HCT116 (cell line): ENCODE results near the gene SDCBP2. TPM values are rescaled to one million over a fixed set of nuclear protein-coding genes. Genes with fewer than 3 reads are reported as not detected.

ENCODE experiments used
- ATAC-seq: fragments of 200-7000 bp; cut with Tn5 transposase; 2 replicates; pipeline ENCODE4 v1.9.1; 2020; ENCODE audit warnings: mild to moderate bottlenecking, moderate library complexity
- BruUV-seq: library from RNA; stranded (reverse); fragments of 400-500 nt; replicated peaks from 2 replicates; lab custom pipeline; 2021; lab: Mats Ljungman, UMichigan
- CTCF ChIA-PET: fragments of 300-600 bp; sonication (Branson Sonifier 250); formaldehyde crosslinking; loops from one replicate; lab custom pipeline; 2021; ENCODE audit warnings: antibody characterized with exemption; lab: Charles Lee
- POLR2A ChIA-PET: fragments of 300-600, 350-600 bp; sonication (Branson Sonifier 250); formaldehyde crosslinking; loops from one replicate; lab custom pipeline; 2021; ENCODE audit warnings: antibody characterized with exemption; lab: Charles Lee
- RAD21 ChIA-PET, 2 experiments: fragments of 300-600 bp; sonication (Branson Sonifier 250); formaldehyde crosslinking; loops; one replicate each; lab custom pipeline; 2023; ENCODE audit warnings: low total read pairs in 2 of 2; ENCODE audit not compliant: uncharacterized antibody in 2 of 2, unreplicated experiment in 2 of 2, low non-redundant PET in 1 of 2; lab: Charles Lee
- DNase-seq: peaks from one replicate; pipeline ENCODE4 v3.0.0-alpha.2; 2010; ENCODE audit warnings: low read depth, low spot score
- H2AFZ ChIP-seq: fragments of 200-600 bp; shearing (Covaris generic), sonication (generic); 2 replicates; pipeline ENCODE4 v1.6.1; 2017; ENCODE audit warnings: low read depth, mixed run types, mixed read lengths, antibody characterized with exemption, low read length; ENCODE audit not compliant: poor library complexity, severe bottlenecking
- H3K27ac ChIP-seq: 2 replicates; pipeline ENCODE4 v1.5.1; 2012; ENCODE audit warnings: low read depth, low read length
- H3K27me3 ChIP-seq: fragments of 200-600 bp; sonication (generic); 2 replicates; pipeline ENCODE4 v1.6.1; 2016; ENCODE audit warnings: mixed run types, low read length, mixed read lengths; ENCODE audit not compliant: insufficient read depth
- H3K36me3 ChIP-seq, 2 experiments: fragments of 200-500 bp in 1 of 2; fragments of 200-600 bp in 1 of 2; sonication (Bioruptor generic) in 1 of 2; sonication (generic) in 1 of 2; 2 replicates each; pipeline versions ENCODE4 v1.5.1 to v1.6.1; 2014 to 2016; ENCODE audit warnings: low read length in 2 of 2, inconsistent platforms in 1 of 2, mixed read lengths in 1 of 2, mixed run types in 1 of 2; ENCODE audit not compliant: insufficient read depth in 2 of 2, control insufficient read depth in 1 of 2
- H3K4me1 ChIP-seq, 2 experiments: fragments of 200-600 bp in 1 of 2; sonication (generic) in 1 of 2; 2 replicates each; pipeline versions ENCODE4 v1.5.1 to v1.6.1; 2012 to 2017; ENCODE audit warnings: low read length in 2 of 2, inconsistent platforms in 1 of 2, mild to moderate bottlenecking in 1 of 2, mixed read lengths in 1 of 2, mixed run types in 1 of 2, moderate library complexity in 1 of 2; ENCODE audit not compliant: insufficient read depth in 2 of 2, control insufficient read depth in 1 of 2
- H3K4me2 ChIP-seq: fragments of 200-600 bp; sonication (generic); 2 replicates; pipeline ENCODE4 v1.6.1; 2017; ENCODE audit warnings: mixed run types, low read length, mixed read lengths
- H3K4me3 ChIP-seq, 2 experiments: fragments of 200-600 bp in 1 of 2; sonication (generic) in 1 of 2; replicated peaks in 1 of 2; 2 replicates each; pipeline ENCODE4 v1.5.1; 2011 to 2016; ENCODE audit warnings: low read length in 2 of 2, control low read depth in 1 of 2, low read depth in 1 of 2, mild to moderate bottlenecking in 1 of 2, mixed read lengths in 1 of 2, mixed run types in 1 of 2
- H3K79me2 ChIP-seq: fragments of 200-600 bp; sonication (generic); 2 replicates; pipeline ENCODE4 v1.6.1; 2017; ENCODE audit warnings: mild to moderate bottlenecking, mixed run types, low read length, moderate library complexity, mixed read lengths; ENCODE audit not compliant: insufficient read depth
- H3K9ac ChIP-seq: fragments of 200-600 bp; sonication (generic); 2 replicates; pipeline ENCODE4 v1.6.1; 2016; ENCODE audit warnings: low read length, mixed read lengths
- H3K9me2 ChIP-seq: fragments of 200-600 bp; sonication (generic), shearing (Covaris generic); 2 replicates; pipeline ENCODE4 v1.6.1; 2017; ENCODE audit warnings: mixed run types, mild to moderate bottlenecking, moderate library complexity; ENCODE audit not compliant: insufficient read depth
- H3K9me3 ChIP-seq, 2 experiments: fragments of 200-500 bp in 1 of 2; fragments of 200-600 bp in 1 of 2; sonication (Bioruptor generic) in 1 of 2; sonication (generic) in 1 of 2; 2 replicates each; pipeline ENCODE4 v1.6.1; 2014 to 2017; ENCODE audit warnings: low read length in 2 of 2, mixed read lengths in 2 of 2, inconsistent platforms in 1 of 2, low read depth in 1 of 2, mild to moderate bottlenecking in 1 of 2, mixed run types in 1 of 2, moderate library complexity in 1 of 2; ENCODE audit not compliant: control insufficient read depth in 1 of 2, insufficient read depth in 1 of 2
- H4K20me1 ChIP-seq: fragments of 200-600 bp; sonication (generic), shearing (Covaris generic); 2 replicates; pipeline ENCODE4 v1.6.1; 2017; ENCODE audit warnings: mixed run types, mild to moderate bottlenecking, moderate library complexity; ENCODE audit not compliant: insufficient read depth
- ATF3 ChIP-seq: IDR thresholded peaks from 2 replicates; pipeline ENCODE4 v1.6.1; 2012
- CEBPB ChIP-seq: IDR thresholded peaks from 2 replicates; pipeline ENCODE4 v1.6.1; 2012; ENCODE audit warnings: low read depth
- ELF1 ChIP-seq: IDR thresholded peaks from 2 replicates; pipeline ENCODE4 v1.6.1; 2012; ENCODE audit warnings: low read depth, borderline replicate concordance
- EZH2 ChIP-seq: fragments of 200-600 bp; sonication (generic); IDR thresholded peaks from 2 replicates; pipeline ENCODE4 v1.6.1; 2017; ENCODE audit warnings: antibody characterized with exemption, mixed run types
- JUND ChIP-seq: IDR thresholded peaks from 2 replicates; pipeline ENCODE4 v1.6.1; 2012
- POLR2A ChIP-seq: IDR thresholded peaks from 2 replicates; pipeline ENCODE4 v1.7.0; 2011; ENCODE audit warnings: borderline replicate concordance; ENCODE audit not compliant: insufficient read depth, insufficient read length; ENCODE audit errors: extremely low read depth
- RAD21 ChIP-seq: IDR thresholded peaks from 2 replicates; pipeline ENCODE4 v1.6.1; 2012; ENCODE audit warnings: low read depth, mild to moderate bottlenecking
- SP1 ChIP-seq: IDR thresholded peaks from 2 replicates; pipeline ENCODE4 v1.6.1; 2012; ENCODE audit warnings: low read depth
- ZNF274 ChIP-seq: fragments of 200-500 bp; sonication (Bioruptor generic); IDR thresholded peaks from 2 replicates; pipeline ENCODE4 v1.6.1; 2014; ENCODE audit warnings: mild to moderate bottlenecking, low read depth, low read length, inconsistent platforms
- intact Hi-C: fragments of 100-400 bp; cut with micrococcal nuclease; formaldehyde crosslinking; loops from 2 replicates; pipeline ENCODE4 v1.10.0; 2022
- total RNA-seq: library from RNA; stranded (reverse); gene quantifications from one replicate; pipeline ENCODE4 v1.2.1, GENCODE V29; 2021; ENCODE audit not compliant: unreplicated experiment
- TF ChIP-seq, protein P1 (sequence below), 3 experiments: fragments of 200-600 bp in 1 of 3; sonication (generic) in 1 of 3; IDR thresholded peaks in 2 of 3; conservative IDR thresholded peaks in 1 of 3; 2 replicates each; pipeline ENCODE4 v1.5.1; 2012 to 2017; ENCODE audit warnings: low read depth in 2 of 3, low read length in 2 of 3, antibody characterized with exemption in 1 of 3, borderline replicate concordance in 1 of 3, control low read depth in 1 of 3, mild to moderate bottlenecking in 1 of 3, mixed read lengths in 1 of 3, mixed run types in 1 of 3, moderate library complexity in 1 of 3; ENCODE audit not compliant: insufficient read depth in 1 of 3
- TF ChIP-seq, protein P2 (sequence below): IDR thresholded peaks from 2 replicates; pipeline ENCODE4 v1.6.1; 2012; ENCODE audit warnings: low read depth

The SDCBP2 gene
- total RNA-seq, 1 experiment from 2014 or later, result 3.4 TPM

DNA sequence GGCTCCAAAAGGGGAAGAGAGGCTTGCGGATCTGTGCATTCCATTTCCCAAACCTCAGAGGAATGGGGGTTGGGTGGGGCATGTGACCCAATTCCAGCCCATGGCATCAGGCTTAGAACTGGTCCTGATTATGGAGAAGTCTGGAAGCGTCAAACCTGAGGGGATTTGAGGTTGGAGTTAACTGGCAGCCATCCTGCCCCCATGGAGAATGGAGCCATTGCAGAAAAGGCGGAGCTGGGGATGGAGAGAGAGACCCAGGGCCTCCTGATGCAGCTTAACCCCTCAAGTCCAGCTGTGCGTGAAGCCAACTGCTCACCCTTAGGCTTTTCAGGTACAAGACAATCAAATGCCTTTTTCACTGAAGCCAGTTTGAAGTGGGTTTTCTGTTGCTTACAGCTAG, 9.9 kb upstream of the SDCBP2 start:
- RAD21 ChIA-PET, result no interaction called here
- ATAC-seq (no peak), DNase-seq (no peak)
- CTCF ChIA-PET, result no interaction called here
- H3K4me1 ChIP-seq, result peaks cover 0 to 5% of the 10 kb centered on the region in 2 experiments; a peak in 1 of 4 replicates
- no peak overlapping the region for H3K27ac ChIP-seq
- POLR2A ChIA-PET, result no interaction called here
- H3K4me2 ChIP-seq, result no peak overlapping the region
- H2AFZ ChIP-seq, result no peak overlapping the region
- no peak overlapping the region for H3K4me3 ChIP-seq
- no peaks in the 10 kb centered on the region for H3K9me3 ChIP-seq
- no peaks in the 10 kb centered on the region for H3K36me3 ChIP-seq
- no peaks in the 10 kb centered on the region; the same call in 1 of the 2 replicates for H4K20me1 ChIP-seq
- no peaks in the 10 kb centered on the region for H3K27me3 ChIP-seq
- no TSS peak for BruUV-seq
- no peak overlapping the region for H3K9ac ChIP-seq
- intact Hi-C loops, result no loop called here
- H3K79me2 ChIP-seq, result peaks cover 7% of the 10 kb centered on the region
- H3K9me2 ChIP-seq, result no peaks in the 10 kb centered on the region
- TF ChIP-seq, protein P1, sequence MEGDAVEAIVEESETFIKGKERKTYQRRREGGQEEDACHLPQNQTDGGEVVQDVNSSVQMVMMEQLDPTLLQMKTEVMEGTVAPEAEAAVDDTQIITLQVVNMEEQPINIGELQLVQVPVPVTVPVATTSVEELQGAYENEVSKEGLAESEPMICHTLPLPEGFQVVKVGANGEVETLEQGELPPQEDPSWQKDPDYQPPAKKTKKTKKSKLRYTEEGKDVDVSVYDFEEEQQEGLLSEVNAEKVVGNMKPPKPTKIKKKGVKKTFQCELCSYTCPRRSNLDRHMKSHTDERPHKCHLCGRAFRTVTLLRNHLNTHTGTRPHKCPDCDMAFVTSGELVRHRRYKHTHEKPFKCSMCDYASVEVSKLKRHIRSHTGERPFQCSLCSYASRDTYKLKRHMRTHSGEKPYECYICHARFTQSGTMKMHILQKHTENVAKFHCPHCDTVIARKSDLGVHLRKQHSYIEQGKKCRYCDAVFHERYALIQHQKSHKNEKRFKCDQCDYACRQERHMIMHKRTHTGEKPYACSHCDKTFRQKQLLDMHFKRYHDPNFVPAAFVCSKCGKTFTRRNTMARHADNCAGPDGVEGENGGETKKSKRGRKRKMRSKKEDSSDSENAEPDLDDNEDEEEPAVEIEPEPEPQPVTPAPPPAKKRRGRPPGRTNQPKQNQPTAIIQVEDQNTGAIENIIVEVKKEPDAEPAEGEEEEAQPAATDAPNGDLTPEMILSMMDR (IDR thresholded peaks at IDR 0.05 in 2 of 3, conservative IDR thresholded peaks at IDR 0.05 in 1 of 3; ENCODE audit: borderline replicate concordance in 1 of 3, insufficient read depth in 1 of 3, low read depth in 2 of 3, low read length in 2 of 3), result no peak
- TF ChIP-seq JUND, result no peak
- no peak for TF ChIP-seq SP1
- TF ChIP-seq ZNF274, result no peak
- TF ChIP-seq POLR2A, result no peak
- TF ChIP-seq RAD21, result no peak
- no peak for TF ChIP-seq ATF3
- no peak for TF ChIP-seq ELF1
- TF ChIP-seq CEBPB, result no peak
- TF ChIP-seq EZH2, result no peak
- TF ChIP-seq, protein P2, sequence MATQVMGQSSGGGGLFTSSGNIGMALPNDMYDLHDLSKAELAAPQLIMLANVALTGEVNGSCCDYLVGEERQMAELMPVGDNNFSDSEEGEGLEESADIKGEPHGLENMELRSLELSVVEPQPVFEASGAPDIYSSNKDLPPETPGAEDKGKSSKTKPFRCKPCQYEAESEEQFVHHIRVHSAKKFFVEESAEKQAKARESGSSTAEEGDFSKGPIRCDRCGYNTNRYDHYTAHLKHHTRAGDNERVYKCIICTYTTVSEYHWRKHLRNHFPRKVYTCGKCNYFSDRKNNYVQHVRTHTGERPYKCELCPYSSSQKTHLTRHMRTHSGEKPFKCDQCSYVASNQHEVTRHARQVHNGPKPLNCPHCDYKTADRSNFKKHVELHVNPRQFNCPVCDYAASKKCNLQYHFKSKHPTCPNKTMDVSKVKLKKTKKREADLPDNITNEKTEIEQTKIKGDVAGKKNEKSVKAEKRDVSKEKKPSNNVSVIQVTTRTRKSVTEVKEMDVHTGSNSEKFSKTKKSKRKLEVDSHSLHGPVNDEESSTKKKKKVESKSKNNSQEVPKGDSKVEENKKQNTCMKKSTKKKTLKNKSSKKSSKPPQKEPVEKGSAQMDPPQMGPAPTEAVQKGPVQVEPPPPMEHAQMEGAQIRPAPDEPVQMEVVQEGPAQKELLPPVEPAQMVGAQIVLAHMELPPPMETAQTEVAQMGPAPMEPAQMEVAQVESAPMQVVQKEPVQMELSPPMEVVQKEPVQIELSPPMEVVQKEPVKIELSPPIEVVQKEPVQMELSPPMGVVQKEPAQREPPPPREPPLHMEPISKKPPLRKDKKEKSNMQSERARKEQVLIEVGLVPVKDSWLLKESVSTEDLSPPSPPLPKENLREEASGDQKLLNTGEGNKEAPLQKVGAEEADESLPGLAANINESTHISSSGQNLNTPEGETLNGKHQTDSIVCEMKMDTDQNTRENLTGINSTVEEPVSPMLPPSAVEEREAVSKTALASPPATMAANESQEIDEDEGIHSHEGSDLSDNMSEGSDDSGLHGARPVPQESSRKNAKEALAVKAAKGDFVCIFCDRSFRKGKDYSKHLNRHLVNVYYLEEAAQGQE, result no peak
